GM18951 (cell line): ENCODE results near the gene TRAPPC12.

Experiments
- POLR2A ChIP-seq: IDR thresholded peaks from 4 replicates; pipeline ENCODE4 v1.6.1; 2011; ENCODE audit warnings: mild to moderate bottlenecking; ENCODE audit not compliant: insufficient read length, insufficient read depth; ENCODE audit errors: extremely low read depth
- in situ Hi-C: fragments of 300-500 bp; cut with MboI; formaldehyde crosslinking; loops from one replicate; pipeline ENCODE4 v1.12.0; 2022; ENCODE audit warnings: low sequenced_read_pairs, mixed read lengths, inconsistent platforms; ENCODE audit not compliant: unreplicated experiment

The TRAPPC12 gene

GRCh38 chr2:3470856-3471737, 91.6 kb downstream of the TRAPPC12 start:
- no peak for TF ChIP-seq POLR2A
- in situ Hi-C loops = no loop called here

DNA sequence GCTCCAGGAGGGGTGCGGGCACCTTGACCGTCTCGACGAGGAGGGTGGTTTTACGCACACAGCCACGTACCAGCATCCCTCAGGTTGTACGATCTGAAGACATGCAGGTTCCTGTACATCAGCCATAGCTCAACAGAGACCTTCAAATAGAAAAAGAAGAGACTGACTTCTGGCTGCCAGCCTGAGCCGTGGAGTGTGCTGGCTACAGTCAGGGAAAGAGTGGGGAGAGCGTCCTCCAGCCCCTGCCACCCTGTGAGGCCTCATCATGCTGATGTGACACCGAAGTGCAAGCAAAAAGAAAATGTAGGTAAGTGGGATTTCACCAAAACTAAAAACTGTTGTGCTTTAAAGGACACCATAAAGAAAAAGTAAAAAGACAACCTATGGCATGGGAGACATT, 92.8 kb downstream of the TRAPPC12 start:
- no peak for TF ChIP-seq POLR2A
- in situ Hi-C loops = no loop called here

GRCh38 chr2:3472966-3473365, 93.5 kb downstream of the TRAPPC12 start:
- in situ Hi-C loops = no loop called here
- TF ChIP-seq POLR2A = no peak

DNA sequence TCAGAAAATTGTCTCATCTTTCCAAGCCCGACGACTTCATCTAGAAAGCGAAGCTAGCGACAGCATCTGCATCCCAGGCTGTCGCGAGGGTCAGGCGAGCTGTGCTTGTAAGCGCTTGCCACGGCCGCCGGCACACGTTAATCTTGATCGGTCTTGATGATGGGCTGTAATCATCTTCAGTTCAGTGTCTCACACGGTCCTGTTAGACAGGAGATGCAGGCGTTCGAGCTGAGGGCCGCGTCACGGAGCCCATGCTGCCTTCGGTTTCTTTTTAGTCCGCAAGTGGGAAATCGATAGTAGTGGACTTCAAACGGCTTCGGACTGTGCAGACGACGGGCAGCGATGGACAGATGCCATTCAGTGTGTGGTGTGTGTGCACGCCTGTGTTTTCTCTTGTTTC, 96.3 kb downstream of the TRAPPC12 start:
- no peak for TF ChIP-seq POLR2A
- in situ Hi-C loops = no loop called here

DNA sequence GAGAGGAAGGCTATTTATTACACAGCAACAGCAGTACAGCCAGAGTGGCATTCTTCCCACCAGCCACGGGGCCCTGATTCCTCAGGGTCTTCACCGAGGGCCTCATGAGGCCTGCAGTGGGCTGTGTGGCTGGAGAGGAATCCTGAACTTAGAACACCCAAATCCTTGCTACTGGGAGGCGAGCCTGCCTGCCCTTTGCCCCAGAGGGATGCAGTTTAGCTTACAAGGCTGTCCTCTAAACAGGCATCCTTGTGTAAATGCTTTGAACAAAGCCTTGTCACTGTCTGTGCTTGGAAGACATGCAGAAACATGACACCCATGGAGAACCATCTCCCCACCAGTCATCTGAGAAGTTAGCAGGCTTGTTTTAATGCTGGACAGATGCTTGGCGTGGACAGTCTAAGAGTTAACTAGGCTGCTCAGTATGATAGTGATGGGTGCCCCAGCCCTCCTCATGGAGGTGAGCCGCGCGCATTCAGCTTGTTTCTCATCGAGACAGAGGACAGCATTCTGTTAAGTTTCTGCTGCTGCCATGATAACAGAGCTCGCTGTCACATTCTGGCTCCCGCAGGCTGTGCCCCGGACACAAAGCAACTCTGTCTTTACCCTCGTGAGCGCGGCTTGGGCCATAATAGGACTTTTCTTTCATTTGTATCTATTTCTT, 97.0 kb downstream of the TRAPPC12 start:
- no peak for TF ChIP-seq POLR2A
- in situ Hi-C loops = no loop called here

- TF ChIP-seq POLR2A = no peak
- in situ Hi-C loops = no loop called here
Measured at GRCh38 chr2:3476985-3477327, 97.5 kb downstream of the TRAPPC12 start.

DNA sequence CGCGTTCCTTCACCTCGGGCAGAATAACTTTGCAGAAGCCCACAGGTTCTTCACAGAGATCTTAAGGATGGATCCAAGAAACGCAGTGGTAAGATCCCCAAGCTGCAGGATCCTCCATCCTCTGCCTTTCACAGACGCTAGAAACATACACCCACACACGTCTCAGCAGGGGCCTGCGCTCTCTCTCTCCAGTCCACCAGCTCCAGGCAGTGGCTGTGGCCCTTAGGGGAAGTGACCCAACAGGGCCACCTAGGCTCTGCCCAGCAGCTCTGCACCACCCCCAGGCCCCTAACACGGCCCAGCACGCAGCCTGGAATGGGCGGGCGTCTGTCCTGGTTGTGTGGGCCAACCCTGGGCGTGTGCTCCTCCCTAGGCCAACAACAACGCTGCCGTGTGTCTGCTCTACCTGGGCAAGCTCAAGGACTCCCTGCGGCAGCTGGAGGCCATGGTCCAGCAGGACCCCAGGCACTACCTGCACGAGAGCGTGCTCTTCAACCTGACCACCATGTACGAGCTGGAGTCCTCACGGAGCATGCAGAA, 99.4 kb downstream of the TRAPPC12 start:
- TF ChIP-seq POLR2A = no peak
- in situ Hi-C loops = no loop called here

- TF ChIP-seq POLR2A = no peak
- in situ Hi-C loops = no loop called here
Measured at GRCh38 chr2:3479430-3480320, 100.2 kb downstream of the TRAPPC12 start.

DNA sequence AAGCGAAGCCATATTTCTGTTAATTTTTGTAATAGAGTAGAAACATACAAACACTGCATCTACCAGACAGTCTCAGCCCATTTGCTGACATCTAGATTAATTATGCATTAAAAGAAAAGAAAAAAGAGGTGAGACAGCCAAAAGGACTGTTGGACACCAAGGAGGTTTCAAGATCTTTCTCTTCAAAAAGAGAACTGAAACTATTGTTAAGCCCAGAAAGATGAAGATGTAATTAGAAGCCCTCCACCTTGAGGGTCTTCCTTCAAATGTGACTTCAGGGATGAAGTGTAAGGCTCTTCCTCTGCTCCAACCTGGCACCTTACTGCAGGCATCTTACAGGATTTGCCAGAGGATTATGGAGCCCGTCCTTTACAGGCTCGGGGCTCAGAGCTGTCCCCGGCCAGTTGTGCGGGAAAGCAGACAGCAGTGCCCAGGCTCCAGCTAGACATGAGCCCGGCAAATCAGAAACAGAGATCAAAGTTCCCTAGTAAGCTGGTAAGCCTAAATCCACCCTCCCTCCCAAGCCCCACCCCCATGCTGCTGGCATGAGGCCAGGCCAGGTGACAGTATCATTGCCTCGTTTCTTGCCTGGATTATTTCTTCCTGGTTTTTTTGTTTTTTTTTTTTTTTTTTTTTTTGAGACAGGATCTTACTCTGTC, 101.0 kb downstream of the TRAPPC12 start:
- in situ Hi-C loops = no loop called here
- TF ChIP-seq POLR2A = no peak

DNA sequence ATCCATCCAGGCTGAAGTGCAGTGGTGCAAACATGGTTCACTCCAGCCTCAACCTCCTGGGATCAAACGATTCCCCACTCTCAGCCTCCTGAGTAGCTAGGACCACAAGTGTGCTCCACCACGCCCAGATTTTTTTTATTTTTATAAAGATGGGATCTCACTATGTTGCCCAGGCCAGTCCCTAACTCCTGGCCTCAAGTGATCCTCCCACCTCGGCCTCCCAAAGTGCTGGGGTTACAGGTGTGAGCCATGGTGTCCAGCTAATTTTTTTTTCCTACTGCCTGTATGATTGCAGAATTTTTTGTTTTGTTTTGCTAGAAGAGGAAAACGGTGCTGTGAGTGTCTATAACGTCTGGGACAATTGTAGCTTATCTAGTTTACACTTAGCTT, 101.5 kb downstream of the TRAPPC12 start:
- in situ Hi-C loops = no loop called here
- no peak for TF ChIP-seq POLR2A

- TF ChIP-seq POLR2A = no peak
- in situ Hi-C loops = no loop called here
Measured at GRCh38 chr2:3481736-3482362, 102.4 kb downstream of the TRAPPC12 start.

- in situ Hi-C loops = no loop called here
- TF ChIP-seq POLR2A = no peak
Measured at GRCh38 chr2:3482363-3482821, 102.9 kb downstream of the TRAPPC12 start.
